Measurements from ENCODE around the gene ABCG8. TPM values are rescaled to one million over a fixed set of nuclear protein-coding genes. Genes with fewer than 3 reads are reported as not detected.

ABCG8 gene
- polyA plus RNA-seq (2013) = 0.01 TPM

- no peaks in the 10 kb centered on the region for H3K9me3 ChIP-seq (ENCODE audit: control extremely low read depth in 1 of 5, control insufficient read depth in 4 of 5, insufficient read depth in 2 of 5, low read depth in 1 of 5, low read length in 4 of 5)
- no peaks in the 10 kb centered on the region for H3K4me1 ChIP-seq (ENCODE audit: control extremely low read depth in 1 of 4, control insufficient read depth in 4 of 4, insufficient read depth in 4 of 4, low read length in 3 of 4)
- ChIA-PET CTCF (no interaction called here), POLR2A (no interaction called here)
- no peak for DNase-seq
- no peak within 1 kb of the TSS for H3K4me3 ChIP-seq (ENCODE audit: control insufficient read depth in 1 of 7, extremely low read depth in 1 of 7, insufficient read depth in 4 of 7, low read depth in 2 of 7, low read length in 6 of 7)
- H3K27ac ChIP-seq (ENCODE audit: insufficient read depth in 1 of 2, low read depth in 1 of 2, low read length in 2 of 2, poor library complexity in 1 of 2, severe bottlenecking in 2 of 2) = no peak within 1 kb of the TSS
- H3K36me3 ChIP-seq (ENCODE audit: control insufficient read depth in 4 of 4, insufficient read depth in 4 of 4, low read length in 3 of 4) = no peaks in the 10 kb centered on the region
- 97% methylated on average over 16 of the region's 20 CpGs for WGBS (ENCODE audit: insufficient coverage)
- peaks cover 0 to 6% (median 0%) of the 10 kb centered on the region in 5 experiments for H3K27me3 ChIP-seq (replicated peaks in 2 of 5; ENCODE audit: control insufficient read depth in 4 of 5, insufficient read depth in 5 of 5, low read length in 4 of 5)
Measured at GRCh38 chr2:43838560-43839267, at the start of gene ABCG8, which contains the start of gene ABCG5. Gene ABCG8 (plus strand): TSS chr2:43838971. CDS start chr2:43839054, 83 bp downstream. Gene ABCG5 (minus strand): TSS chr2:43838839. CDS start chr2:43838679, 160 bp downstream.

- WGBS (ENCODE audit: insufficient coverage) = no CpG with 5 or more reads among the region's 5 CpGs
- H3K4me1 ChIP-seq (ENCODE audit: control extremely low read depth in 1 of 4, control insufficient read depth in 4 of 4, insufficient read depth in 4 of 4, low read length in 3 of 4) = no peaks in the 10 kb centered on the region
- no peak overlapping the region for H3K27ac ChIP-seq (ENCODE audit: insufficient read depth in 1 of 2, low read depth in 1 of 2, low read length in 2 of 2, poor library complexity in 1 of 2, severe bottlenecking in 2 of 2)
- ChIA-PET CTCF (interaction anchor here (0.8 kb wide), 1 partner anchor 10 kb away, joined by 3 read pairs; no protein-coding TSS in a partner anchor), POLR2A (no interaction called here)
- peaks cover 0 to 11% (median 2%) of the 10 kb centered on the region in 4 experiments for H3K36me3 ChIP-seq (ENCODE audit: control insufficient read depth in 4 of 4, insufficient read depth in 4 of 4, low read length in 3 of 4)
- no peak overlapping the region for H3K4me3 ChIP-seq (ENCODE audit: control insufficient read depth in 1 of 7, extremely low read depth in 1 of 7, insufficient read depth in 4 of 7, low read depth in 2 of 7, low read length in 6 of 7)
- DNase-seq = no peak
- no peaks in the 10 kb centered on the region for H3K9me3 ChIP-seq (ENCODE audit: control extremely low read depth in 1 of 5, control insufficient read depth in 4 of 5, insufficient read depth in 2 of 5, low read depth in 1 of 5, low read length in 4 of 5)
- H3K27me3 ChIP-seq (replicated peaks in 2 of 5; ENCODE audit: control insufficient read depth in 4 of 5, insufficient read depth in 5 of 5, low read length in 4 of 5) = no peaks in the 10 kb centered on the region
Measured at GRCh38 chr2:43790147-43790546, 48.6 kb upstream of the ABCG8 start.

GRCh38 chr2:43791035-43791765 lies 47.6 kb upstream of the ABCG8 start:
- H3K27ac ChIP-seq (ENCODE audit: insufficient read depth in 1 of 2, low read depth in 1 of 2, low read length in 2 of 2, poor library complexity in 1 of 2, severe bottlenecking in 2 of 2) = no peak overlapping the region
- H3K27me3 ChIP-seq (replicated peaks in 2 of 5; ENCODE audit: control insufficient read depth in 4 of 5, insufficient read depth in 5 of 5, low read length in 4 of 5) = no peaks in the 10 kb centered on the region
- ChIA-PET POLR2A (no interaction called here), CTCF (interaction anchor here (1.5 kb wide), 1 partner anchor 10 kb away, joined by 3 read pairs; no protein-coding TSS in a partner anchor)
- no peak for DNase-seq
- peaks cover 0 to 11% (median 2%) of the 10 kb centered on the region in 4 experiments for H3K36me3 ChIP-seq (ENCODE audit: control insufficient read depth in 4 of 4, insufficient read depth in 4 of 4, low read length in 3 of 4)
- no peak overlapping the region for H3K4me3 ChIP-seq (ENCODE audit: control insufficient read depth in 1 of 7, extremely low read depth in 1 of 7, insufficient read depth in 4 of 7, low read depth in 2 of 7, low read length in 6 of 7)
- 100% methylated on average over 1 of the region's 2 CpGs for WGBS (ENCODE audit: insufficient coverage)
- H3K4me1 ChIP-seq (ENCODE audit: control extremely low read depth in 1 of 4, control insufficient read depth in 4 of 4, insufficient read depth in 4 of 4, low read length in 3 of 4) = no peaks in the 10 kb centered on the region
- H3K9me3 ChIP-seq (ENCODE audit: control extremely low read depth in 1 of 5, control insufficient read depth in 4 of 5, insufficient read depth in 2 of 5, low read depth in 1 of 5, low read length in 4 of 5) = no peaks in the 10 kb centered on the region

- no peak overlapping the region for H3K27ac ChIP-seq (ENCODE audit: insufficient read depth in 1 of 2, low read depth in 1 of 2, low read length in 2 of 2, poor library complexity in 1 of 2, severe bottlenecking in 2 of 2)
- ChIA-PET CTCF (interaction anchor here (1.5 kb wide), 1 partner anchor 8 kb away, joined by 3 read pairs; no protein-coding TSS in a partner anchor), POLR2A (no interaction called here)
- H3K36me3 ChIP-seq (ENCODE audit: control insufficient read depth in 4 of 4, insufficient read depth in 4 of 4, low read length in 3 of 4) = peaks cover 2 to 9% (median 3%) of the 10 kb centered on the region in 4 experiments
- no peaks in the 10 kb centered on the region for H3K9me3 ChIP-seq (ENCODE audit: control extremely low read depth in 1 of 5, control insufficient read depth in 4 of 5, insufficient read depth in 2 of 5, low read depth in 1 of 5, low read length in 4 of 5)
- no CpG with 5 or more reads among the region's 3 CpGs for WGBS (ENCODE audit: insufficient coverage)
- H3K27me3 ChIP-seq (replicated peaks in 2 of 5; ENCODE audit: control insufficient read depth in 4 of 5, insufficient read depth in 5 of 5, low read length in 4 of 5) = no peaks in the 10 kb centered on the region
- H3K4me1 ChIP-seq (ENCODE audit: control extremely low read depth in 1 of 4, control insufficient read depth in 4 of 4, insufficient read depth in 4 of 4, low read length in 3 of 4) = no peaks in the 10 kb centered on the region
- no peak overlapping the region for H3K4me3 ChIP-seq (ENCODE audit: control insufficient read depth in 1 of 7, extremely low read depth in 1 of 7, insufficient read depth in 4 of 7, low read depth in 2 of 7, low read length in 6 of 7)
- DNase-seq = no peak
Measured at GRCh38 chr2:43792653-43793052, 46.1 kb upstream of the ABCG8 start.

- WGBS (ENCODE audit: insufficient coverage) = 95% methylated on average over 7 of the region's 9 CpGs
- Histone ChIP-seq H3K27ac (ENCODE audit: insufficient read depth in 1 of 2, low read depth in 1 of 2, low read length in 2 of 2, poor library complexity in 1 of 2, severe bottlenecking in 2 of 2) (no peak overlapping the region), H3K9me3 (ENCODE audit: control extremely low read depth in 1 of 5, control insufficient read depth in 4 of 5, insufficient read depth in 2 of 5, low read depth in 1 of 5, low read length in 4 of 5) (no peaks in the 10 kb centered on the region), H3K36me3 (ENCODE audit: control insufficient read depth in 4 of 4, insufficient read depth in 4 of 4, low read length in 3 of 4) (peaks cover under 1 to 6% (median 3%) of the 10 kb centered on the region in 4 experiments), H3K4me3 (ENCODE audit: control insufficient read depth in 1 of 7, extremely low read depth in 1 of 7, insufficient read depth in 4 of 7, low read depth in 2 of 7, low read length in 6 of 7) (no peak overlapping the region), H3K27me3 (replicated peaks in 2 of 5; ENCODE audit: control insufficient read depth in 4 of 5, insufficient read depth in 5 of 5, low read length in 4 of 5) (no peaks in the 10 kb centered on the region), H3K4me1 (ENCODE audit: control extremely low read depth in 1 of 4, control insufficient read depth in 4 of 4, insufficient read depth in 4 of 4, low read length in 3 of 4) (no peaks in the 10 kb centered on the region)
- no peak for DNase-seq
- ChIA-PET CTCF (no interaction called here), POLR2A (no interaction called here)
Measured at GRCh38 chr2:43794956-43795355, 43.8 kb upstream of the ABCG8 start.

GRCh38 chr2:43796206-43796605 lies 42.6 kb upstream of the ABCG8 start:
- WGBS (ENCODE audit: insufficient coverage) = no CpG with 5 or more reads among the region's 1 CpG
- POLR2A ChIA-PET = no interaction called here
- DNase-seq = no peak
- no peaks in the 10 kb centered on the region for H3K4me1 ChIP-seq (ENCODE audit: control extremely low read depth in 1 of 4, control insufficient read depth in 4 of 4, insufficient read depth in 4 of 4, low read length in 3 of 4)
- no peak overlapping the region for H3K4me3 ChIP-seq (ENCODE audit: control insufficient read depth in 1 of 7, extremely low read depth in 1 of 7, insufficient read depth in 4 of 7, low read depth in 2 of 7, low read length in 6 of 7)
- peaks cover 0 to 4% (median 3%) of the 10 kb centered on the region in 4 experiments for H3K36me3 ChIP-seq (ENCODE audit: control insufficient read depth in 4 of 4, insufficient read depth in 4 of 4, low read length in 3 of 4)
- no peaks in the 10 kb centered on the region for H3K9me3 ChIP-seq (ENCODE audit: control extremely low read depth in 1 of 5, control insufficient read depth in 4 of 5, insufficient read depth in 2 of 5, low read depth in 1 of 5, low read length in 4 of 5)
- H3K27ac ChIP-seq (ENCODE audit: insufficient read depth in 1 of 2, low read depth in 1 of 2, low read length in 2 of 2, poor library complexity in 1 of 2, severe bottlenecking in 2 of 2) = no peak overlapping the region
- CTCF ChIA-PET = no interaction called here
- H3K27me3 ChIP-seq (replicated peaks in 2 of 5; ENCODE audit: control insufficient read depth in 4 of 5, insufficient read depth in 5 of 5, low read length in 4 of 5) = no peaks in the 10 kb centered on the region

GRCh38 chr2:43798300-43798699 lies 40.5 kb upstream of the ABCG8 start:
- no peak overlapping the region for H3K4me3 ChIP-seq (ENCODE audit: control insufficient read depth in 1 of 7, extremely low read depth in 1 of 7, insufficient read depth in 4 of 7, low read depth in 2 of 7, low read length in 6 of 7)
- CTCF ChIA-PET = interaction anchor here (1.2 kb wide), 1 partner anchor 55 kb away, joined by 3 read pairs; no protein-coding TSS in a partner anchor
- H3K27me3 ChIP-seq (replicated peaks in 2 of 5; ENCODE audit: control insufficient read depth in 4 of 5, insufficient read depth in 5 of 5, low read length in 4 of 5) = no peaks in the 10 kb centered on the region
- no peak for DNase-seq
- H3K9me3 ChIP-seq (ENCODE audit: control extremely low read depth in 1 of 5, control insufficient read depth in 4 of 5, insufficient read depth in 2 of 5, low read depth in 1 of 5, low read length in 4 of 5) = no peaks in the 10 kb centered on the region
- no peak overlapping the region for H3K27ac ChIP-seq (ENCODE audit: insufficient read depth in 1 of 2, low read depth in 1 of 2, low read length in 2 of 2, poor library complexity in 1 of 2, severe bottlenecking in 2 of 2)
- 89% methylated on average over 2 of the region's 4 CpGs for WGBS (ENCODE audit: insufficient coverage)
- H3K4me1 ChIP-seq (ENCODE audit: control extremely low read depth in 1 of 4, control insufficient read depth in 4 of 4, insufficient read depth in 4 of 4, low read length in 3 of 4) = no peaks in the 10 kb centered on the region
- POLR2A ChIA-PET = no interaction called here
- H3K36me3 ChIP-seq (ENCODE audit: control insufficient read depth in 4 of 4, insufficient read depth in 4 of 4, low read length in 3 of 4) = peaks cover 0 to 2% (median under 1%) of the 10 kb centered on the region in 4 experiments

Data from common myeloid progenitor, CD34-positive (primary cell).